GM11168 (cell line): ENCODE data around the gene ITGAD.

Experiments used
- in situ Hi-C: fragments of 300-500 bp; cut with MboI; formaldehyde crosslinking; loops from one replicate; pipeline ENCODE4 v1.12.0; 2022; ENCODE audit warnings: low sequenced_read_pairs; ENCODE audit not compliant: unreplicated experiment

Gene ITGAD

GRCh38 chr16:31428279-31428597 is 35.1 kb downstream of the ITGAD start, which contains the start of gene COX6A2:
TSS of gene COX6A2 (minus strand) at chr16:31428360. CDS start at chr16:31428325, 35 bp downstream.
- in situ Hi-C loops = loop anchor here (25.0 kb wide), 1 partner anchor 441 kb away; the partner anchor contains the start of gene HSD3B7

DNA sequence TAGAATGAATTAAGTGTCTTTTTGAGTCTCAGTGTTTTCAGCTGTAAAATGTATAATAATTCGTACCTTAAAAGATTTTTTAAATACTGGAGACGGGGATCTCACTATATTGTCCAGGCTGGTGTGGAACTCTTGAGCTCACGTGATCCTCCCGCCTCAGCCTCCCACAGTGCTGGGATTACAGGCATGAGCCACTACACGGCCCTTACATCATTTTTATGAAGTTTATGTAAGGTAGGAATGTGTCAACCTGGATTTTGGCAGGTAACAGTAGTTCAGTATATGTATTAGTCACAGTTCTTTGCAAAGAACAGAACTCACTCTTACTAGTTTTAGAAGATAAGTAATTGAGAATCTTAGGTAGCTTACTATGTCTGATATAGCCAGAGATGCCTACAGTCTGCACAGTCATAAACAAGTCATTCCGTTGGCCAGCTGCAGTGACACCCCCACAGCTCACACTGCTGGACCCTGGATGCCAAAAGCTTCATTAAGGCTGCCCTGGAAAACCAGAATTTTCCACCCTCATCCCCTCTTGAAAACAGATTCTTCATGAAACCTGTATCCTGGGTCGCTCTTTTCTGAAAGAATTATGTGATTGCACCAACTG is 35.6 kb downstream of the ITGAD start:
- in situ Hi-C loops = loop anchor here (25.0 kb wide), 1 partner anchor 441 kb away; the partner anchor contains the start of gene HSD3B7

DNA sequence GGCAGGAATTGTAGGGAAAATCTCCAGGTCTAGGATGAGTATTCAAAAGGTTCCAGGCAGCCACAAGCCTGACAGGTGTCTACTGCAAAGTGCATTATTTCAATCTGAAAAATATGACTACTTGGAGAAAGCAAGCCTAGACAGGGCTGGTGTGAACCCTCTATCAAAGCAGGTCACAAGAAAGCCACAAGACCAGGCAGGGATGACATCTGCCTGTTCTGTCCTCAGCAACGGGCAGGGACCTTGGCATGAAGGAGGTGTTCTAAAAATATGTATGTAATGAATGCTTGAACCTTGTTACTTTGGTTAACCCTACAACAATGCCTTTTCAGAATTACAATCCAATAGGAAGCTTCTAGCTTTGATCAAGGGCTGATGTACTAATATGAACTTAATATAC is 36.2 kb downstream of the ITGAD start:
- in situ Hi-C loops = loop anchor here (25.0 kb wide), 1 partner anchor 442 kb away; the partner anchor contains the start of gene HSD3B7

GRCh38 chr16:31429796-31430195 is 36.7 kb downstream of the ITGAD start:
- in situ Hi-C loops = loop anchor here (25.0 kb wide), 1 partner anchor 442 kb away; the partner anchor contains the start of gene HSD3B7

- in situ Hi-C loops = loop anchor here (25.0 kb wide), 1 partner anchor 443 kb away; the partner anchor contains the start of gene HSD3B7
These were observed 37.4 kb downstream of the ITGAD start for GRCh38 chr16:31430380-31431052.

DNA sequence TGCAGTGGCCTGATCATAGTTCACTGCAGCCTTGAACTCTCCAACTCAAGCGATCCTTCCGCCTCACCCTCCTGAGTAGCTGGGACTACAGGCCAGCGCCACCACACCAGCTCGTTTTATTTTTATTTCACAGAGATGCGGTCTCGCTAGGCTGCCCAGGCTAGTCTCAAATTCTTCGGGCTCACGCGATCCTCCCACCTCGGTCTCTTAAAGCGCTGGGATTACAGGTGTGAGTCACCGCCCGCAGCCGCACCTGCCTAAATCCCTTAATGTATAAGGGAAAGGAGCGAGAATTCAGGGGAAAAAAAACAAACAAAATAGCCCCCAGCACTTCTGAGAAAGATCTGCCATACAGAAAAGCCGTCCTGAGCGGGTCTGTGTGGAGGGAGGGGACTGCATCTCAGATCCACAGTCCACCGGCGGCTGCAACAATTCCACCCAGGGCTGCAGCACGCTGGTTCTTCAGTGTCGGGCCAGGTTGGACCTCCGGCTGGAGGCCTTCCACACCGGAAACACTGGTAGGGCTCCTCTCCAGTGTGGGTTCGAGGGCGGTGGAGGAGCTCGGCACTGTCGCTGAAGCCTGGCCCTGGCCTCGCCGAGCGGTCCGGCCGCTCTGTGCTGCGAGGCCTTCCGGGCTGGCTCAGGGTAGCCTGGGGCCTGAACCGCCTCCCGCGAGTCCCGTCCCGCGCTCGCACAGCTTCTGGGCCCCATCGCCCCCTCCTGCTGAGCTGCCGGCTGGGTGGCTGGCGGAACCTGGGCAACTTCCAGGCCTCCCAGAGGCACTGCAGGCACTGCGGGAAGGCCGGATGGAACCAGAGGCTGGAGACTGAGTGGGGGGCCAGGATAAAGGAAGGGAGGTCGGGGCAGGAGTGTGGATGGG is 42.4 kb downstream of the ITGAD start:
- in situ Hi-C loops = loop anchor here (25.0 kb wide), 1 partner anchor 448 kb away; the partner anchor contains the start of gene HSD3B7

DNA sequence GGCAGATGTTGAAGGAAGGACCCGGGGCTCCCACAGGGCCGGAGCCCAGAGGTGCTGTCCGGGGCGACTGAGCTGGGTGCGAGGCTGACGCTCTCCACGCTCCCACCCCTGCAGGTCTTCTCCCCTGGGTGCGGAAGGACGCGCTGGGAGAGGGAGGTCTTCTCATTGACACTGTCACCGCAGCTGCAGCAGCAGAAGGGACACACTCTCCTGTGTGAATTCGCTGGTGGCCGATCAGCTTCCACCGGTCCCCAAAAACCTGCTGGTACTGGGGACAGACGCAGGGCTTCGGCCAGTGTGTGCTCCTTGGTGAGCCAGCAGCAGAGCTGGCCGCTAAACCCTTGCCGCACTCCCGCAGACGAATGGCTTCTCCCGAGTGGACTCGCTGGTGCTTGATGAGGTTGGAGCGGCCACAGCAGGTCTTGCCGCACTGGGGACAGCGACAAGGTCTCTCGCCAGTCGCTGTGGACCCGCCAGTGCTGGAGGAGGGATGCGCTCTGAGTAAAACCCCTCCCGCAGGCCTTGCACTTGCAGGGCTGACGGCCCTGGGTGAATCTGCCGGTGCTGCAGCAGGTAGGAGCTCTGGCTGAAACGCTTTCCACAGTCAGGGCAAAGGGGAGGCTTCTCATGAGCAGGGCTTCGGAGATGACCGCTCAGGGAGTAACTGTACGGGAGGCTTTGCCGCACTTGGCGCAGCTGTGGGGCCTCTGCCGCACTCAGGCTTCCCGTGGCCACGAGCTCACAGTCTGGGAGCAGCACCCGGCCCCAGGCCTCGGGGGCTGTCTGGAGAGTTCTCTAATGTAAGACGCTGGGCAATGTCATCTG is 43.3 kb downstream of the ITGAD start:
- in situ Hi-C loops = loop anchor here (25.0 kb wide), 1 partner anchor 449 kb away; the partner anchor contains the start of gene HSD3B7

GRCh38 chr16:31438414-31438813 is 45.3 kb downstream of the ITGAD start:
- in situ Hi-C loops = loop anchor here (25.0 kb wide), 1 partner anchor 451 kb away; the partner anchor contains the start of gene HSD3B7

- in situ Hi-C loops = loop anchor here (25.0 kb wide), 1 partner anchor 452 kb away; the partner anchor contains the start of gene HSD3B7
These were observed 45.9 kb downstream of the ITGAD start for GRCh38 chr16:31439023-31439422.

DNA sequence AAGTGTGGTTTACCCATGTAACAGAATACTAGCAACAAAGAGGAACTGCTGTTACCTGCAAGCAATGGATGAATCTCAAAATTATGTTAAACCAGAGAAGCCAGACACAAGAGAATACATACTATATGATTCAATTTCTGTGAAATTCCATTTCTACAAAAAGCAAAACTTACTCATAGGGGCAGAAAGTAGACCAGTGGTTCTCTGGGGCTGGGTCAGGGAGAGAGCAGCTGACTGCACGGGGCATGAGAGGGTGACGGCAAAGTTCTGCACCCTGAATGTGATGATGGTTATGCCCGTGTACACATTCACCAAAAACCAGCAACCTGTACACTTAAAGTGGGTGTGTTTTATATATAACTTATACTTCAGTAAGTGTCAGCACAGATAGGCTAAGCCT is 46.4 kb downstream of the ITGAD start:
- in situ Hi-C loops = loop anchor here (25.0 kb wide), 1 partner anchor 452 kb away; the partner anchor contains the start of gene HSD3B7

DNA sequence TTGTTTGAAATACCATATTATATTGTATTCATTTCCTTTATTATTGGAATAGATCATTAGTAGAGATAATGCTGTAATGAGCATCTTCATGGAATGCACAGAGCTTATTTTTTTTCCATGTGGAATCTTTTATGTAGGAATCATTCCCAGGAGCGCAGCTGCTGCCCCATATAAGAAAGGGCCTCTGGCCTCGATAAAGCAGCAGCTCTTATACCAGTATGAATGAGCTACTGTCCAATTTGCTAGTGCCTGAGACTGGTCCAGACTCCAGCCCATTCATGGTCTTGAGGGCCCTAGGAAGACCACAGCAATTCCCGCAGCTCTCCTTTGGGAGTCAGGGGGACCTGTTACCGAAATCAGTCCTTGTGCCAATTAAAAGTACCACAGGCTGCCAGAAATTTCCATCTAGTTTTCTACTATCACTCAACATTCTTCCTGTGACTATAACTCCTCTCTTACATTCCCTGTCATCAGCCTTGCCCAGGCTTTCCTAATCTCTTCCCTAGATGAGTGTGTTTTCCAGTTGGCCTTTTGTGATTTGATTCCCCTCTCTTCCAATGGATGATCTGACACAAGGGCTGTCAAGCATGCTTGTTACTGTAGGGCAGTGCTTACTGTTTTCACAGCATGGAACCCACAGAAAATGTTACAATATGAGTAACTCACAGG is 47.5 kb downstream of the ITGAD start:
- in situ Hi-C loops = loop anchor here (10.0 to 25.0 kb wide), 2 partner anchors 236 to 453 kb away; partner anchors contain the start of genes HSD3B7 and PYCARD

- in situ Hi-C loops = loop anchor here (10.0 to 25.0 kb wide), 2 partner anchors 237 to 455 kb away; partner anchors contain the start of genes HSD3B7 and PYCARD
These were observed 48.8 kb downstream of the ITGAD start for GRCh38 chr16:31441956-31442355.

DNA sequence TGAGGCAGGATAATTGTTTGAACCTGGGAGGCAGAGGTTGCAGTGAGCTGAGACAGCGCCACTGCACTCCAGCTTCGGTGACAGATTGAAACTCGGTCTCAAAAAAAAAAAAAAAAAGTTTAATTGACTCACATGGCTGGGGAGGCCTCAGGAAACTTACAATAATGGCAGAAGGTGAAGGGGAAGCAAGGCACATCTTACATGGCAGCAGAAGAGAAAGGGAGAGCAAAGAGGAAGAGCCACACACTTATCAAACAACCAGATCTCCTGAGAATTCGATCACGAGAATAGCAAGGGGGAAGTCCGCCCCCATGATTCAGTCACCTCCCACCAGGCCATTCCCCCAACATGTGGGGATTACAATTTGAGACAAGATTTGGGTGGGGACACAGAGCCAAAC is 52.8 kb downstream of the ITGAD start:
- in situ Hi-C loops = loop anchor here (10.0 to 25.0 kb wide), 2 partner anchors 241 to 459 kb away; partner anchors contain the start of genes HSD3B7 and PYCARD

DNA sequence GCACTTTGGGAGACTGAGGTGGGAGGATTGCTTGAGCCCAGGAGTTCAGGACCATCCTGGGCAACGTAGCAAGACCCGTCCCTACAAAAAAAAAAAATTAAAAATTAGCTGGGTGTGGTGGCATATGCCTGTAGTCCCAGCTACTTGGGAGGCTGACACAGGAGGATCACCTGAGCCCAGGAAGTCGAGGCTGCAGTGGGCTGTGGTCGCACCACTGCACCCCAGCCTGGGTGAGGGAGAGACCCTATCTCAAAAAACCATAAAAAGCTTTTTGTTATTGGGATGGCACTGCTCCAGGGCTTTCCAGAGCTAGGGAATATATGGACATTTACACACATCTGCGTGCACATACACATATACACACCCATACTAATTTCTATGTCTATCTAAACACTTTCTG is 58.1 kb downstream of the ITGAD start:
- in situ Hi-C loops = no loop called here

- in situ Hi-C loops = no loop called here
These were observed 58.7 kb downstream of the ITGAD start for GRCh38 chr16:31451681-31452351.

GRCh38 chr16:31452631-31453106 is 59.5 kb downstream of the ITGAD start:
- in situ Hi-C loops = no loop called here

DNA sequence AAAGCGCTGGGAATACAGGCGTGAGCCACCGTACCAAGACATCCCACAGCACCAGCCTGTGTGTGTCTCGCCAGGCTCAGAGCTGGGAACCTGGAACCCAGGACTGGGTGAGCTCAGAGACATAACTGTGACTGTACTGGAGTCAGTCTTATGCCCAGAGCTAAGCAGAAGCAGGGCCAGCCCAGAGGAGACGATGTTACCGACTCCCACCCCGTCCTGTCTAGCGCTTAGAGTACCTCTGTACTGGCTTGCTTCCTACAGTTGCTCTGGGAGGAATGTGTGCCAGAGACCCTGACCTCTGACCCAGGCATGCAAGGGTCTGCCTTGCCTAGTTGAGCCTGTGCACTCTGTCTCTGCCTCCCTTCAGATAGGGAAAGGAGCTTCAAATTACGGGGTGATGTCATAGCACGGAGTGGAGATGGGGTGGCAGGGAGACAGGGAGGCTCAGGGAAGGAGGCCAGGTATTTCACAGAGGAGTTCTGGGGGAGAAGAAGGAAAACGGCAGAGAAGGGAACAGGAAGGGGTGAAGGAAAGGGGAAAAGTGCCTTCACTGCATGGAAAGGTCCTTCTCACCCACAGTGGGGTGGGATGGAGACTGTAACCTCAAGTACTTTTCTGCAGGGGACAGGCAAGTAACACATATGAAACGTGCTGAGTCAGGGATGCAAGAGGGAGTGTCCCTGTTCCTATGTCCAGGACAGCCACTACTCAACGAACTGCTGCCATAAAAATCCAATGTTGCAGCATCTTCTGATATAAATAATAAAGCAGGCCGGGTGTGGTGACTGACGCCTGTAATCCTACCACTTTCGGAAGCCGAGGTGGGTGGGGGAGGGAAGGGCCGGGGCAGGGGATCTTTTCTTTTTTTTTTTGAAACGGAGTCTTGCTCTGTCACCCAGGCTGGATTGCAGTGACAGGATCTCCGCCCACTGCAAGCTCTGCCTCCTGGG is 60.4 kb downstream of the ITGAD start:
- in situ Hi-C loops = no loop called here
